ENCODE measurements around the gene MTHFS.
"Not testable (repeated sequence)": the region's sequence is repeated elsewhere in the genome, so short reads cannot be mapped to it uniquely, and the experiment has no call there.

MTHFS gene

GRCh38 chr15:79915776-79916501, 19.1 kb upstream of the MTHFS start:
- DNase-seq, result not testable (repeated sequence)

GRCh38 chr15:79914728-79915127, 17.9 kb upstream of the MTHFS start:
- DNase-seq, result no peak

- not testable (repeated sequence) for DNase-seq
These were observed 12.9 kb upstream of the MTHFS start for GRCh38 chr15:79909556-79910335.

- DNase-seq, result no peak
These were observed 7.5 kb upstream of the MTHFS start for GRCh38 chr15:79904271-79904670.

- DNase-seq, result no peak
These were observed 6.8 kb upstream of the MTHFS start for GRCh38 chr15:79903626-79904025.

GRCh38 chr15:79903144-79903543, 6.3 kb upstream of the MTHFS start:
- no peak for DNase-seq

GRCh38 chr15:79901958-79902357, 5.1 kb upstream of the MTHFS start:
- DNase-seq, result no peak

- not testable (repeated sequence) for DNase-seq
These were observed 4.1 kb upstream of the MTHFS start for GRCh38 chr15:79900818-79901378.

GRCh38 chr15:79900087-79900486, 3.3 kb upstream of the MTHFS start:
- DNase-seq, result no peak

GRCh38 chr15:79898786-79899185, 2.0 kb upstream of the MTHFS start:
- not testable (repeated sequence) for DNase-seq

- no peak for DNase-seq
These were observed 1.6 kb upstream of the MTHFS start for GRCh38 chr15:79898369-79898768.

- DNase-seq, result no peak
These were observed 893 bp upstream of the MTHFS start for GRCh38 chr15:79897701-79898113.

GRCh38 chr15:79897380-79897678, 515 bp upstream of the MTHFS start:
- DNase-seq, result no peak

- no peak for DNase-seq
These were observed 632 bp downstream of the MTHFS start for GRCh38 chr15:79896131-79896633.

GRCh38 chr15:79887054-79887930, 9.5 kb downstream of the MTHFS start:
- no peak for DNase-seq

- DNase-seq, result no peak
These were observed 10.7 kb downstream of the MTHFS start for GRCh38 chr15:79886124-79886523.

- no peak for DNase-seq
These were observed 12.6 kb downstream of the MTHFS start for GRCh38 chr15:79884204-79884596.

GRCh38 chr15:79883579-79884203, 13.1 kb downstream of the MTHFS start:
- DNase-seq, result no peak

GRCh38 chr15:79881668-79882067, 15.1 kb downstream of the MTHFS start:
- no peak for DNase-seq

GRCh38 chr15:79881254-79881653, 15.6 kb downstream of the MTHFS start:
- DNase-seq, result no peak

GRCh38 chr15:79878078-79878705, 18.6 kb downstream of the MTHFS start:
- DNase-seq, result no peak

GRCh38 chr15:79875213-79875612, 21.6 kb downstream of the MTHFS start:
- DNase-seq, result no peak

Measured in NCI-H2081 treated with DMSO at 0.1 percent for 48 hours (cell line).